GM12878 (cell line): Measurements from ENCODE around the gene FAP.

ENCODE experiments used
- GABPA ChIP-seq: IDR thresholded peaks from 2 replicates; pipeline ENCODE4 v1.6.1; 2014; ENCODE audit warnings: antibody characterized with exemption, low read depth, mild to moderate bottlenecking, inconsistent platforms
- POLR2AphosphoS5 ChIP-seq: IDR thresholded peaks from 2 replicates; pipeline ENCODE4 v1.6.1; 2011; ENCODE audit warnings: mild to moderate bottlenecking, low read length, inconsistent platforms
- RAD21 ChIP-seq: IDR thresholded peaks from 2 replicates; pipeline ENCODE4 v1.6.1; 2011; ENCODE audit warnings: mild to moderate bottlenecking, low read depth, low read length, moderate library complexity; ENCODE audit not compliant: insufficient read depth

DNA sequence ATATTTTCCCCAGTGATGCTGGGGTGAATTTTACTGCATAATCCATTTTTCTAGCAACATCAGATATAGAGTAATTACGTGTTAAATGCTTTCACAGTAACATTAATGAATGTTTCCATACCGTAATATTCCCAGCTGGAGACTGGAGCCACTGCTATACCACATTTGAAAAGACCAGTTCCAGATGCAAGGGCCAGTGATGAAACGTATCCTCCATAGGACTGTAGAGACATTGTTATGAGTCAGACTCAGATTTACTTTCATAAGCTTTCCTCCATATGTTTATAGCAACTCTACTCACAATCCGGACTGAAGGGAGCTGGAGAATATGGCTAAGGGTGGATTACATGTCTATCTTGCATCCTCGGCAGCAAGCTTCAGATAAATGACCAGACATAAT is 68.5 kb downstream of the FAP start:
- TF ChIP-seq RAD21, result no peak
- no peak for TF ChIP-seq POLR2AphosphoS5
- TF ChIP-seq GABPA, result no peak
